ENCODE measurements around the gene MRPS5. TPM values are rescaled to one million over a fixed set of nuclear protein-coding genes. Genes with fewer than 3 reads are reported as not detected.
A peak's percentile ranks its signal among the peaks of the same experiment; 100 is the strongest.

Gene MRPS5
- total RNA-seq: 10 to 100 TPM; 36.1 to 52.1 (median 47.9) TPM
- long read RNA-seq, transcript MRPS5-201 (12 exons, 1,652 nt): major isoform, 6 of 23 reads
- long read RNA-seq, partial matches to known transcripts: 16 of 23 reads
- long read RNA-seq, other reads (novel, unspliced or antisense): 1 of 23 reads

- intact Hi-C loops (cut with DNase I): no loop called here
- Histone ChIP-seq H3K27ac (peak within 1 kb of the TSS; percentile 95 to 98 (median 97)), H3K9me3 (no peaks in the 10 kb centered on the region), H3K4me3 (peak within 1 kb of the TSS; percentile 95 to 98 (median 98)), H3K27me3 (no peaks in the 10 kb centered on the region), H3K4me1 (peaks cover 0 to 25% (median 5%) of the 10 kb centered on the region in 4 donors), H3K36me3 (no peaks in the 10 kb centered on the region)
- under 1% methylated on average over 27 of the region's 86 CpGs for WGBS (ENCODE audit: insufficient coverage, low coverage, low lambda C conversion rate, missing lambda C conversion rate)
- DNase-seq: peak; percentile 91 to 93 (median 93)
- ATAC-seq: peak; percentile 96 to 99 (median 98)
- TF ChIP-seq POLR2A (IDR thresholded peaks at IDR 0.05): peak; percentile 77
- TF ChIP-seq CTCF (IDR thresholded peaks at IDR 0.05): peak in 1 of 4 donors; percentile 6
Observed at GRCh38 chr2:95121407-95122196, at the start of gene MRPS5. Gene MRPS5, minus strand, starts transcription at chr2:95121808. Its CDS starts 17 bp downstream, at chr2:95121791.

DNA sequence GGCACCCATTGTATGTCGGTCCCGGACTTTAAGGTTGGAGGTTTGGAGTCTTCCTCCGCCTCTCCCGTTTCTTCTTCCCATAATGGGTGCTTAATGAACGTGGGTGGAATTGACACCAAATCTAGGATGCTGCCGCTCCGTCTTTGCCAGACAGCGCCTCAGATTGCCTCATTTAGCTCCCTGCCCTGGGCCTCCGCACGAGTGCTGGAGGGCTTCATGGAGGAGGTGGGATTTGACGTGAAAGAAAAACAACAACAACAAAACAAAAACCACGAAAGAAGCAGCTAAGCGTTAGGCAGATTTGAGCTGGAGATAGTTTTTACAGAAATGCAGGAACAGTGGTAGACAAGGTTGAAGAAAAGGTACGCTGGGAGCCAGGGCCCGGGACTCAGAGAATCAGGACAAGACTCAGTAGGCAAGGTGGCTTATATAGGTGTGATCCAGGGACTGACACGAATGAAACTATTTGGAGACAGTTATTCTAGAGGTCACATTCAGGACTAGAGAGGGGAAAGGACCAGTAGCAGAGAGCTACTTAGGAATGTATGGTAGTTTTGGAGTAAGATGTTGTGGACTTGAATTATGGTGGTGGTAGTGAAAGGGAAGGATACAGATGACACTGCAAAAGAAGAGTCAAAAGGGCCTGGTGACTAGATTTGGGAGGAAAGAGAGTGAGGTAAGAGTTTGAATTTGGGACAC is 44.6 kb upstream of the MRPS5 start:
- ATAC-seq: peak; percentile 5 to 15 (median 8)
- no peaks in the 10 kb centered on the region for H3K9me3 ChIP-seq
- no peaks in the 10 kb centered on the region for H3K27me3 ChIP-seq
- no peak for TF ChIP-seq POLR2A (IDR thresholded peaks at IDR 0.05)
- TF ChIP-seq CTCF (IDR thresholded peaks at IDR 0.05): no peak
- H3K27ac ChIP-seq: peak overlapping the region; percentile 90 to 93 (median 92)
- H3K36me3 ChIP-seq: no peaks in the 10 kb centered on the region
- H3K4me3 ChIP-seq: peak overlapping the region; percentile 71 to 91 (median 81)
- H3K4me1 ChIP-seq: peaks cover 0 to 18% (median 3%) of the 10 kb centered on the region in 4 donors
- intact Hi-C loops (cut with DNase I): no loop called here
- no peak for DNase-seq
- WGBS (ENCODE audit: insufficient coverage, low coverage, low lambda C conversion rate, missing lambda C conversion rate): 8% methylated on average over 16 of the region's 16 CpGs

- intact Hi-C loops (cut with DNase I): no loop called here
- H3K4me1 ChIP-seq: peaks cover 0 to 18% (median 3%) of the 10 kb centered on the region in 4 donors
- H3K4me3 ChIP-seq: peak within 1 kb of the TSS; percentile 71 to 91 (median 81)
- 0% methylated on average over 36 of the region's 56 CpGs for whole genome bisulfite sequencing (ENCODE audit: insufficient coverage, low coverage, low lambda C conversion rate, missing lambda C conversion rate)
- H3K27ac ChIP-seq: peak within 1 kb of the TSS; percentile 90 to 93 (median 92)
- no peaks in the 10 kb centered on the region for H3K9me3 ChIP-seq
- DNase-seq: peak; percentile 97 to 99 (median 98)
- ATAC-seq: peak; percentile 97 to 98 (median 97)
- H3K36me3 ChIP-seq: no peaks in the 10 kb centered on the region
- no peaks in the 10 kb centered on the region for H3K27me3 ChIP-seq
- TF ChIP-seq CTCF (IDR thresholded peaks at IDR 0.05) (no peak), POLR2A (IDR thresholded peaks at IDR 0.05) (peak; percentile 75)
Observed at GRCh38 chr2:95165371-95166064, 43.9 kb upstream of the MRPS5 start, which contains the start of gene ZNF2. Gene ZNF2, plus strand, starts transcription at chr2:95165809. Its CDS starts 10,418 bp downstream, at chr2:95176227.

- under 1% methylated on average over 9 of the region's 9 CpGs for WGBS (ENCODE audit: insufficient coverage, low coverage, low lambda C conversion rate, missing lambda C conversion rate)
- no peaks in the 10 kb centered on the region for H3K36me3 ChIP-seq
- peak overlapping the region; percentile 90 to 93 (median 92) for H3K27ac ChIP-seq
- DNase-seq (no peak), ATAC-seq (peak in 1 of 4 donors; percentile 53)
- intact Hi-C loops (cut with DNase I): no loop called here
- H3K4me1 ChIP-seq: peaks cover 0 to 18% (median 3%) of the 10 kb centered on the region in 4 donors
- H3K4me3 ChIP-seq: peak overlapping the region; percentile 71 to 91 (median 81)
- H3K27me3 ChIP-seq: no peaks in the 10 kb centered on the region
- no peaks in the 10 kb centered on the region for H3K9me3 ChIP-seq
- no peak for TF ChIP-seq POLR2A (IDR thresholded peaks at IDR 0.05)
- no peak for TF ChIP-seq CTCF (IDR thresholded peaks at IDR 0.05)
Observed at GRCh38 chr2:95165030-95165370, 43.4 kb upstream of the MRPS5 start.

All from right lobe of liver (tissue), 6 donors.